GM19463 (cell line): ENCODE measurements around the gene TMEM240.
"Not testable (repeated sequence)": the region's sequence is repeated elsewhere in the genome, so short reads cannot be mapped to it uniquely, and the experiment has no call there.

Source experiments
- ATAC-seq: cut with Tn5 transposase; IDR thresholded peaks from one replicate; pipeline ENCODE4 v1.9.1; 2021; ENCODE audit warnings: mild to moderate bottlenecking, moderate library complexity; ENCODE audit not compliant: unreplicated experiment

The TMEM240 gene

GRCh38 chr1:1541956-1542765 is 1.7 kb upstream of the TMEM240 start:
- ATAC-seq = no peak

GRCh38 chr1:1540818-1541628 is 599 bp upstream of the TMEM240 start:
- no peak for ATAC-seq

GRCh38 chr1:1539310-1540089 is 924 bp downstream of the TMEM240 start:
- no peak for ATAC-seq

DNA sequence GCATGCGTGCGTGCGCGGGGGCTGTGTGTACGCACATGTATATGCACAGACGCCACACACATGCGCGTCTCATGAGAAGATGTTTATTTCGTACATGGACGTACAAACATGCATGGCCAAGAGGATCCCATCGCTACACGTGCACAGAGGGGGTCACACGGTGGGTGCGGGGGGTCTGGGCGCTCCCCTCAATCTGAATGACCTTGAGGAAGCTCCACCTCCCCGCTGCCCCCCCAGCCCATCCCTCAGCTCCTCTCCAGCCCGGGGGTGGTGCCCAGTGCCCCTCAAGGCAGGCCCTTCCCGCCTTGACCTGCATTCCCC is 1.5 kb downstream of the TMEM240 start:
- ATAC-seq = no peak

GRCh38 chr1:1538334-1538733 is 2.1 kb downstream of the TMEM240 start:
- ATAC-seq = no peak

DNA sequence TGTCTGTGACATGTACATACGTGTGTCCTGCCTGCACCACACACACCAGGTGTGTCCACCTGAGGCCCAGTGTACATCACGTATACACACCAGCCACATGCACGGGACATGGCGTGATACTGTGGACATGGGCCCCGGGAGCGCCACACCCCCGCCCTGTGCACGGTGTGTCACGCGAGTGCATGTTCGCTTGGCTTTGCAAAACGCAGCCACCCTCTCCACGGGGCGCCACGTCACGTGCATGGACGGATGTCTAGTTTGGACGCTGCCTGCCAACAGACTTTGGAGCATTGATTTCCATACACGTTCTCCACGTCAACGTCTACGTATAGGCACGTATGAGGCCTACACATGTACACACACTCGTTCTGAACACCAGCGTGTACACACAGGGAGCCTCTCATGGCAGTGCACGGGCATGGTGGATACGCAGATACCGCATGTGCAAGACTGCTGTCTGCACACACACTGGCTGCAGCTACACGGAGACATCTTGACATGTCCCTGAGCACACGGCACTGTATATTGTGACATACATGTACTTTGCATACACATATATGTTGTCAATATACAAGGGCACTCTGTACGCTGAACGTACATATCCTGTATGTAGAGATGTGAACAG is 2.7 kb downstream of the TMEM240 start:
- ATAC-seq = no peak

DNA sequence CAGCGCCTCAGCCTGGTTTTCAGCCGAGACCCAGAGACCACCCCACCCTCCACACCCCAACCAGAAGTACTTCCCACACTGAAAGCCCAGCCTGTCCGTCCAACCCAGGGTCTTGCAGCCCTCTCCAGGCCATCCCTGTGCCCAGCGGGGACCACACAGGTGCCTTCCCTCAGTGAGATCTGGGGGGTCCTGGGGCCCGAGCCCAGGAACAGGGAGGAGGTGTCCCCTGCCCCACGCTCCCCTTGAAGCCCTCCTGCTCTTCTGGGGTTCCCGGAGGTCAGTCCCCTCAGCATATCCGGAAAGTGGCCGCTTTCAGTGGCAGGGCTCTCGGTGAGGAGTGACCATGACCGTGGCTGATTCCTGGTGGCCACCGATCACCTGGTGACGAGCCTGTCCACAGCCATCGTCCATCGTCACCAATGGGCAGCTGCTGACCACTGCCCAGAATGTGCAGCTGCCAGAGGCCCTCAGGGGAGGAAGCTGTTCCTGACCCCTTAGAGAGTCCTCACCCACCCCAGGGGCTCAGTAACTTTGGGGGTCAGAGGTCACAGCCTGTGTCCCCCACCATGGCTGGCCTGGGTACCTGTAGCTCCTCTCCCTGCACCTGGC is 3.4 kb downstream of the TMEM240 start:
- no peak for ATAC-seq

GRCh38 chr1:1536019-1536937 is 4.1 kb downstream of the TMEM240 start:
- ATAC-seq = no peak

DNA sequence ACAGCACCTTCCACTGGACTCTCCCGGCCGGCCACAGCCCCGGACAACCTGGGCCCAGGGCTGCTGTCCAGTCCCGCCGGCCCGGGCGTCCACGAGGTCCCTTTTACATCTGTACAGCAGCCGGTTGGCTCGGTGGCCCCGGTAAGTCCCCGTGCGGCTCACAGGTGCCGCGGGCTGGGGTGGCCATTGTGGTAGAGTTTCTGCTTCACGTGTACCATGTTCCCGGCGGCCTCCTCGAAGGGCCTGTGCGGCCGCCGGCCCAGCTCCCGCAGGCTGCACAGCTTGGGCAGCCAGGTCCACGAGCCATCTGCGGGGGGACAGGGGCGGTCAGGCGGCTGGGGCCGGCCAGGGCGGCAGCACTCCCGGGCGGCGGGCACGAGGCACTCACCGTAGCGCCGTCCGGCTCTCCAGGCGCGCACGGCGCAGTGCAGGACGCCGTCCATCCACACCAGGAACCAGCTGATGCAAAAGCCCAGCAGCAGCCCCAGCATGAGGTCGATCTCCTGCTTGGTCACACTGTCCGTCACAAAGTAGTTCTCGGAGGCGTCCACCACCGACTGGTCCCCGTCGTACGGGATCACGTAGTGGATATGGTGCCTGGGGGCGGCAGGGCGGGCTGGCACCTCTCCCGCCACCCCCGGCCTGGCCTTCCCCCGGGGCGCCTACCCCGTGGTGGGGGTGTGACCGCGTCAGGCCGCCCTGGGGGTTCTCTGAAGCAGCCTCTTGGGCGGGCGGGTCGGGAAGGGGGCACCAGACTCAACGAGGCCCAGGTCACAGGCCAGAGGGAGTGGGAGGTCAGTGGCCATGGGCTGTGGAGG is 5.0 kb downstream of the TMEM240 start:
- no peak for ATAC-seq

DNA sequence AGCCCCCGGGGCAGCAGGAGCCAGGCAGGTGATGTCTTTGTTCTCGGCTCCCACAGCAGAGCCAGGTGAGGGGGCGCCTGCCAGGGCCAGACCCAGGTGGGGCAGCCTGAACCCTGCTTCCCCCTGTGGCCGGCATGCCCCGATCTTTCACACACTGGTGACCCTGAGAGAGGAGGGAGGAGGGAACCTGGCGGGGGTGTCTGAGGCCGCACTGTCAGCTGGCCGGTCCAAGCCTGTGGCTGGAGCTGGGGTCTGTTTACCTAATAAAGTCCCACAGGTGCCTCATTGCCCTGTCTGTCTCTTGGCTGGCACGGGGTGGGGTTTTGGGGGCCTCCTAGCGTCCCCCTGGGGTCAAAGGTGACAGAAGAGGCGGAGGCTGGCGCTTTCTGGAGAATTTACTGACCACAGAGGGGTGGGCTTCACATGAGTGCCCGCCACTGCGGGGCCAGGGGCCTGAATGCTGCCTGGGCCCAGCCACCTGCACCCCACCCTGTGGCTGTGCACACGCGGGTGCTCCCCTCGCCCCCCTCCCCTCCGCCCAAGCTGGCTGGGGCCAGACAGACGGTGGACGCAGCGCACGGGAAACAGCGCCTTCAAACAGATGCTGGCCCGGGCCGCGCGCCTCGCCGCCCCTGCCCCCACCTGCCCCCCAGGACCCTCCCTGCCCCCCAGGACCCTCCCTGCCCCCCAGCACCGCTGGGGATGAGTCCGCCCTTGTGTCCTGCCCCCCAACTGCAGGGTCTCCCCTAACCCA is 5.8 kb downstream of the TMEM240 start:
- no peak for ATAC-seq

DNA sequence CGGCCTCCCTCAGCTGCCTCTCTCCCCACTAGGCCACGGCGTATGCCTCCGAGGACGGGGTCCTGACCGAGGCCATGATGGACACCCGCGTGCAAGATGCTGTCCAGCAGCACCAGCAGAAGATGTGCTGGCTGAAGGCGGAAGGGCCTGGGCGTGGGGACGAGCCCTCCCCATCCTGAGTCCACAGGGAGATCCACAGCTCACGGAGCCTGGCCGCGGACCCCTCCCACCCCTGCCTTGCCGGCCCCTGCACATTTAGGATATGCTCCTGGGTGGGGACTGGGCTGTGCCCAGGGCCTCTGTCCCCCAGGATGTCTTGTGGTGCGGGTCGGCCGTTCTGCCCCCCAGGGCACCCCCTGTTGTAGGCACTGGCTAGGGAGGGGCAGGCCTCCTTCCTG is 6.5 kb downstream of the TMEM240 start:
- ATAC-seq = not testable (repeated sequence)

- ATAC-seq = not testable (repeated sequence)
Measured at GRCh38 chr1:1533176-1533893, 7.1 kb downstream of the TMEM240 start.

GRCh38 chr1:1531947-1532346 is 8.5 kb downstream of the TMEM240 start:
- ATAC-seq = no peak

DNA sequence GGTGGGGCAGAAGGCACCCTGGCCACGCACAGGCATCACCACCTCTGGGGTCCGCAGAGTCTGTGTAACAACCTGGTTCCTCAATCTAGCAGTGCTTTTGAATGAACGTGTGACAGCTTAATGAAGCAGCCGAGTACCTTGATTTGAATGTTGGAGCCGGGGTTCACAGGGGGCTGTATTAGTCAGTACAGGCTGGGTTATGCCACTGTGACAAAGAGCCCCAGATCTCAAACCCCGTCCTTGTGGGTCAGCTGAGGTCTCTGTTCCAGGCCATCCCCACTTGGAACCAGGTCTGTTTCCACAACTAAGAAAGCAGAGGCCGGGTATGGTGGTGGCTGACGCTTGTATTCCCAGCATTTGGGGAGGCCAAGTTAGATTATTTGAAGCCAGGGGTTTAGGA is 10.5 kb downstream of the TMEM240 start:
- no peak for ATAC-seq

DNA sequence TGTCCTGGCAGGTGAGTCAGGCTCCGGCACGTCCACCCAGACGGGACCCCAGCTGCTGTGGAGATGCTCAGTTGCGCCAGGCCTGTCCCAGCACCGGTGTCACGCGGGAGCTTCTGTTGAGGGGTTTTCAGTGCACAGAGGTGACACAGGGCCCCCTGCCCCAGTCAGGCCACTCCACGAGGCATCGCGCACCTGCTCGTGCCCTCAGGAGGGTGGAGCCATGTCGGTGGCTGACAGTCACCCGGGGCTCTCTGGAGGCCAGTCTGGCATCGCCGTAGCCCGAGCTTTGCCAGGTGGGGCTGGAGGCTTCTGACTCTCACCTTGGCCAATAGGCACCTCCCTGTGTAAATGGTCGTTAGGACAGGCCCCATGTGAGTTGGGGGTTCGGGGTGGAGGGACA is 11.1 kb downstream of the TMEM240 start:
- no peak for ATAC-seq

- no peak for ATAC-seq
Measured at GRCh38 chr1:1528301-1529267, 11.8 kb downstream of the TMEM240 start.
